Stimulated activated naive CD8-positive, alpha-beta T cell treated with anti-CD3 and anti-CD28 coated beads, Interleukin-15, amount 100 ng/mL, for 72 hours (primary cell): ENCODE results near the gene PDE6G.

Source experiments
- ATAC-seq: fragments of 150-1000 bp; cut with Tn5 transposase; 2 replicates; pipeline ENCODE4 v1.10.0; 2021; ENCODE audit warnings: mild to moderate bottlenecking, moderate library complexity
- DNase-seq, 2 donors: peaks; one replicate each; pipeline ENCODE4 v3.0.0; 2021 to 2022
- H3K27ac Mint-ChIP-seq, 2 donors: one replicate each; pipeline ENCODE4 v1.8.0; 2022; ENCODE audit warnings: mild to moderate bottlenecking in 2 of 2, mixed read lengths in 2 of 2, moderate library complexity in 2 of 2
- H3K27me3 Mint-ChIP-seq: one replicate; pipeline ENCODE4 v1.8.0; 2022; ENCODE audit warnings: mixed read lengths
- H3K4me1 Mint-ChIP-seq: one replicate; pipeline ENCODE4 v1.8.0; 2022; ENCODE audit warnings: mild to moderate bottlenecking, mixed read lengths
- H3K4me3 Mint-ChIP-seq, 2 donors: one replicate each; pipeline ENCODE4 v1.8.0; 2022; ENCODE audit warnings: mild to moderate bottlenecking in 2 of 2, mixed read lengths in 2 of 2, moderate library complexity in 1 of 2
- H3K9me3 Mint-ChIP-seq, 2 donors: one replicate each; pipeline ENCODE4 v1.8.0; 2022; ENCODE audit warnings: mixed read lengths in 2 of 2

PDE6G gene

DNA sequence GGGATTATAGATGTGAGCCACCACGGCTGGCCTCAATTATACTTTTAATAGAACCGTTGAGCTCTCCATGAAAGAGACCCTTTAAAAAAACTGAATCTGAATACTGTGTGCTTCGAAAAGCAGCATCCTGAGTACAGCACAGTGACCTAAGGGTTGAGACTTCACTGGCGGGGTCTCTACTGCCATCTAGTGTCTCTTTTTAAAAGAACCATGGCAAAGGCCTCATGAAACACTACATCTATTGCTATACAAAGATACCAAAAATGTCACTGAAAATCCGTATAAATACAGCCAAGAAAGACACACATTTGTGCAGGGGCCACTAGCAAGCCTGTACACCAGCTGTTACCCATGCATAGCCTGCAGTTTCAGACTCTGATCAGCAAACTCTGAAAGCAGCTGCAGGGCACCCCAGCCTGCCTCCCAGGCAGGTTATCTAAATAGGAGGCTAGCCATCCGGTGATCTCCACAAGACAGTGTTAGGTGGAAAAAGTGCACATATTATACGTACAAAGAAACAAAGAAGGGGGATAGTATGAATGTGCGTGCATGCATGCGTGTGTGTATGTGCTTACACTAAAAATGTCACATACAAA, 54.7 kb downstream of the PDE6G start:
- no peaks in the 10 kb centered on the region for H3K9me3 Mint-ChIP-seq
- no peak overlapping the region for H3K4me3 Mint-ChIP-seq
- peak overlapping the region in 1 of 2 donors; percentile 27 for H3K27ac Mint-ChIP-seq
- no peaks in the 10 kb centered on the region for H3K27me3 Mint-ChIP-seq
- ATAC-seq (peak; percentile 90), DNase-seq (peak; percentile 28 to 42)
- H3K4me1 Mint-ChIP-seq = peaks cover 7% of the 10 kb centered on the region
